Panc1 (cell line): ENCODE results near the gene TSHZ2. TPM values are rescaled to one million over a fixed set of nuclear protein-coding genes. Genes with fewer than 3 reads are reported as not detected.
"Not testable (repeated sequence)": the region's sequence is repeated elsewhere in the genome, so short reads cannot be mapped to it uniquely, and the experiment has no call there.

ENCODE experiments used
- ATAC-seq: fragments of 200-7000 bp; cut with Tn5 transposase; 2 replicates; pipeline ENCODE4 v1.9.1; 2020; ENCODE audit warnings: mild to moderate bottlenecking, moderate library complexity
- BruUV-seq: library from RNA; stranded (reverse); fragments of 400-500 nt; replicated peaks from 2 replicates; lab custom pipeline; 2021; lab: Mats Ljungman, UMichigan
- CTCF ChIA-PET: fragments of 300-600 bp; sonication (Branson Sonifier 250); formaldehyde crosslinking; loops from one replicate; lab custom pipeline; 2022; ENCODE audit warnings: antibody characterized with exemption; lab: Charles Lee
- POLR2A ChIA-PET: fragments of 300-600 bp; sonication (Branson Sonifier 250); formaldehyde crosslinking; loops from one replicate; lab custom pipeline; 2022; ENCODE audit warnings: antibody characterized with exemption; lab: Charles Lee
- DNase-seq: peaks from one replicate; pipeline ENCODE4 v3.0.0-alpha.2; 2010; ENCODE audit warnings: low read depth, low spot score
- H3K27ac ChIP-seq: 2 replicates; pipeline ENCODE4 v1.5.1; 2011; ENCODE audit warnings: mild to moderate bottlenecking, low read length, inconsistent platforms
- H3K27me3 ChIP-seq: fragments of 200-500 bp; sonication (Bioruptor generic); 2 replicates; pipeline ENCODE4 v1.6.0; 2014; ENCODE audit warnings: low read length, inconsistent platforms; ENCODE audit not compliant: control insufficient read depth, insufficient read depth
- H3K36me3 ChIP-seq: fragments of 200-500 bp; sonication (Bioruptor generic); 2 replicates; pipeline ENCODE4 v1.5.1; 2014; ENCODE audit warnings: inconsistent platforms, mild to moderate bottlenecking, low read length, moderate library complexity; ENCODE audit not compliant: control insufficient read depth, insufficient read depth
- H3K4me1 ChIP-seq: 2 replicates; pipeline ENCODE4 v1.5.1; 2011; ENCODE audit warnings: inconsistent platforms, mild to moderate bottlenecking, low read length, moderate library complexity; ENCODE audit not compliant: control insufficient read depth, insufficient read depth
- H3K4me3 ChIP-seq, 2 experiments: 2 replicates each; pipeline ENCODE4 v1.5.1; 2011 to 2012; ENCODE audit warnings: low read depth in 2 of 2, low read length in 2 of 2, mild to moderate bottlenecking in 2 of 2, inconsistent platforms in 1 of 2, moderate library complexity in 1 of 2
- H3K9me3 ChIP-seq: fragments of 200-500 bp; sonication (Bioruptor generic); 2 replicates; pipeline ENCODE4 v1.5.1; 2014; ENCODE audit warnings: low read depth, mild to moderate bottlenecking, inconsistent platforms, low read length, moderate library complexity; ENCODE audit not compliant: control insufficient read depth, insufficient read depth
- CTCF ChIP-seq: fragments of 450-650 bp; IDR thresholded peaks from 2 replicates; pipeline ENCODE4 v1.5.1; 2017; ENCODE audit warnings: mild to moderate bottlenecking
- POLR2AphosphoS5 ChIP-seq: IDR thresholded peaks from 2 replicates; pipeline ENCODE4 v1.6.1; 2012; ENCODE audit warnings: mild to moderate bottlenecking, low read depth, low read length, moderate library complexity
- REST ChIP-seq, 2 experiments: IDR thresholded peaks; 2 replicates each; pipeline ENCODE4 v1.6.1; 2011 to 2012; ENCODE audit warnings: low read depth in 2 of 2, control low read depth in 1 of 2, low read length in 1 of 2, mild to moderate bottlenecking in 1 of 2, moderate library complexity in 1 of 2; ENCODE audit not compliant: insufficient read depth in 1 of 2
- SIN3A ChIP-seq: IDR thresholded peaks from 2 replicates; pipeline ENCODE4 v1.6.1; 2012; ENCODE audit warnings: low read depth, mild to moderate bottlenecking, low read length, moderate library complexity, borderline replicate concordance; ENCODE audit not compliant: insufficient read depth
- TCF7L2 ChIP-seq: IDR thresholded peaks from 2 replicates; pipeline ENCODE4 v1.6.1; 2011; ENCODE audit warnings: mild to moderate bottlenecking, low read depth, low read length, inconsistent platforms
- in situ Hi-C: cut with HindIII; loops from 2 replicates; pipeline ENCODE4 v1.10.0; 2016; ENCODE audit warnings: low sequenced_read_pairs, low pct_unique_long_range_greater_than_20kb
- intact Hi-C: fragments of 100-400 bp; cut with micrococcal nuclease; formaldehyde crosslinking; loops from one replicate; pipeline ENCODE4 v1.10.0; 2022; ENCODE audit not compliant: unreplicated experiment
- total RNA-seq: library from RNA; stranded (reverse); gene quantifications from one replicate; pipeline ENCODE4 v1.2.1, GENCODE V29; 2021; ENCODE audit not compliant: unreplicated experiment

The TSHZ2 gene
- total RNA-seq, 1 experiment from 2014 or later = 0.36 TPM

DNA sequence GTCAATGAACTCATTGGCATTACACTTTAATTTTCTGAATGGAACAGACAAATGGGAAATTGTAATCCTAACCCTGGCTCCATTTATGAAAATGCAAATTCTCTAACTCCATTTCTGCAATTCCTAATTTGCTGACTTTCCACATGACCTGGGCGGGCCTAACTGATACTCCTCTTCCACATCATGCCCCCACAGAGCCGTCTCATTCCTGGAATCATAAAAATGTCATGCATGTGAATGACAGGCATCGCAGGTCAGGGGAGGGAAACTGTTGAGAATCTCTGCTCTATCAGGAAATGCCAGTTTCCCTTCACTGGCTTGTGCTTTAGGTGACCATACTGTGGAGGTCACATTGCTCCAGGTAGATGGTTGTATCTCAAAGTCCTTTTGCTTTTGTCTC is 456.4 kb downstream of the TSHZ2 start:
- H3K36me3 ChIP-seq = no peaks in the 10 kb centered on the region
- intact Hi-C loops = no loop called here
- no peaks in the 10 kb centered on the region for H3K27me3 ChIP-seq
- in situ Hi-C loops = no loop called here
- no TSS peak for BruUV-seq
- ChIA-PET CTCF (no interaction called here), POLR2A (no interaction called here)
- no peak overlapping the region for H3K4me3 ChIP-seq
- DNase-seq (no peak), ATAC-seq (no peak)
- no peaks in the 10 kb centered on the region for H3K9me3 ChIP-seq
- no peaks in the 10 kb centered on the region for H3K4me1 ChIP-seq
- no peak for TF ChIP-seq SIN3A
- H3K27ac ChIP-seq = no peak overlapping the region

GRCh38 chr20:53428996-53429395 is 456.8 kb downstream of the TSHZ2 start:
- in situ Hi-C loops (no loop called here), intact Hi-C loops (no loop called here)
- ChIA-PET POLR2A (no interaction called here), CTCF (no interaction called here)
- Histone ChIP-seq H3K27ac (no peak overlapping the region), H3K27me3 (no peaks in the 10 kb centered on the region), H3K9me3 (no peaks in the 10 kb centered on the region), H3K4me1 (no peaks in the 10 kb centered on the region), H3K4me3 (no peak overlapping the region), H3K36me3 (no peaks in the 10 kb centered on the region)
- ATAC-seq = no peak
- TF ChIP-seq POLR2AphosphoS5 (no peak), SIN3A (no peak), TCF7L2 (no peak), REST (IDR thresholded peaks at IDR 0.05; ENCODE audit: insufficient read depth in 1 of 2, low read depth in 2 of 2, low read length in 1 of 2) (no peak), CTCF (no peak)
- no TSS peak for BruUV-seq
- no peak for DNase-seq

GRCh38 chr20:53434662-53435061 is 462.5 kb downstream of the TSHZ2 start:
- ATAC-seq = no peak
- Histone ChIP-seq H3K36me3 (no peaks in the 10 kb centered on the region), H3K4me3 (no peak overlapping the region), H3K27ac (no peak overlapping the region), H3K9me3 (no peaks in the 10 kb centered on the region), H3K4me1 (no peaks in the 10 kb centered on the region), H3K27me3 (no peaks in the 10 kb centered on the region)
- POLR2A ChIA-PET = no interaction called here
- no peak for DNase-seq
- CTCF ChIA-PET = interaction anchor here (0.6 kb wide), 1 partner anchor 104 kb away, joined by 5 read pairs; no protein-coding TSS in a partner anchor
- no peak for TF ChIP-seq CTCF
- no peak for TF ChIP-seq TCF7L2
- TF ChIP-seq SIN3A = no peak
- no peak for TF ChIP-seq POLR2AphosphoS5
- TF ChIP-seq REST (IDR thresholded peaks at IDR 0.05; ENCODE audit: insufficient read depth in 1 of 2, low read depth in 2 of 2, low read length in 1 of 2) = no peak
- intact Hi-C loops (no loop called here), in situ Hi-C loops (no loop called here)
- BruUV-seq = no TSS peak

- DNase-seq, H3K4me3 ChIP-seq, POLR2A ChIA-PET, ATAC-seq, H3K9me3 ChIP-seq, H3K36me3 ChIP-seq, H3K4me1 ChIP-seq, BruUV-seq, in situ Hi-C loops, H3K27me3 ChIP-seq, H3K27ac ChIP-seq, intact Hi-C loops, CTCF ChIA-PET: not testable (repeated sequence)
These were observed 464.8 kb downstream of the TSHZ2 start for GRCh38 chr20:53436927-53437326.
